Lower lobe of right lung (tissue), 2 donors: ENCODE results near the gene ZBED4. TPM values are rescaled to one million over a fixed set of nuclear protein-coding genes. Genes with fewer than 3 reads are reported as not detected.
A peak's percentile ranks its signal among the peaks of the same experiment; 100 is the strongest.

Source experiments
- ATAC-seq, 2 donors: fragments of 200-7000 bp; cut with Tn5 transposase; one replicate each; pipeline ENCODE4 v1.9.1; 2020 to 2022; ENCODE audit warnings: mild to moderate bottlenecking in 2 of 2, moderate library complexity in 2 of 2
- DNase-seq: peaks from one replicate; pipeline ENCODE4 v3.0.0-alpha.2; 2020
- H3K27ac ChIP-seq: fragments of 200-600 bp; one replicate; pipeline ENCODE4 v1.8.0; 2022
- H3K27me3 ChIP-seq: fragments of 200-600 bp; one replicate; pipeline ENCODE4 v1.8.0; 2022; ENCODE audit warnings: low read depth
- H3K36me3 ChIP-seq: fragments of 200-600 bp; one replicate; pipeline ENCODE4 v1.8.0; 2022; ENCODE audit warnings: mild to moderate bottlenecking
- H3K4me1 ChIP-seq: fragments of 200-600 bp; one replicate; pipeline ENCODE4 v1.8.0; 2022
- H3K4me3 ChIP-seq: fragments of 200-600 bp; one replicate; pipeline ENCODE4 v1.8.0; 2022; ENCODE audit warnings: mild to moderate bottlenecking
- H3K9me3 ChIP-seq: fragments of 200-600 bp; one replicate; pipeline ENCODE4 v1.8.0; 2022
- intact Hi-C: fragments of 100-400 bp; cut with DNase I; formaldehyde crosslinking; loops from one replicate; pipeline ENCODE4 v1.11.0; 2022
- total RNA-seq: library from RNA; stranded (reverse); fragmentation: NEBNext Ultra II Directional; extraction: Animal tissue kit (Norgen Biotek cat#: 25700); gene quantifications from one replicate; pipeline ENCODE4 v1.2.1, GENCODE V29; 2021
- TF ChIP-seq, protein P1 (sequence below): fragments of 200-600 bp; IDR thresholded peaks from one replicate; pipeline ENCODE4 v1.8.0; 2022; ENCODE audit warnings: antibody characterized with exemption, mild to moderate bottlenecking
- donor health status: DM: no; HTN: yes; CAD: no; lungs with severe emphysema.

Gene ZBED4
- total RNA-seq, 1 donor from 2014 or later: 12.7 TPM

DNA sequence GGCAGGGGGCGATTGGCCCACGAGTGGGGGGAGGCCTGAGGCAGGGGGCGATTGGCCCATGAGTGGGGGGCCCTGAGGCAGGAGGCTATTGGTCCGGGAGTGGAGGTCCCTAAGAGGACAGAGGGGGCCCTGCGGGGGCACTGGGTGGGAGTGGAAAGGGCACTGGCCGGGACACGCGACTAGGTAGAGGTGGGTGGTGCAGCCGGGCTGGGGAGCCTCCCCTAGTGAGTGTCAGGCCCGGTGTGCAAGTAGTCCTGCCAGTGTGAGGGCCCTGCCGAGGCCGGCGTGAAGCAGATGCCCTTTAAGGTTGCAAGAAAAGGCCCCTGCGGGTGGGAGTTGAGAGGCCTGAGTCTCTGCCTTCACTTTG, 25.1 kb upstream of the ZBED4 start:
- TF ChIP-seq, protein P1, sequence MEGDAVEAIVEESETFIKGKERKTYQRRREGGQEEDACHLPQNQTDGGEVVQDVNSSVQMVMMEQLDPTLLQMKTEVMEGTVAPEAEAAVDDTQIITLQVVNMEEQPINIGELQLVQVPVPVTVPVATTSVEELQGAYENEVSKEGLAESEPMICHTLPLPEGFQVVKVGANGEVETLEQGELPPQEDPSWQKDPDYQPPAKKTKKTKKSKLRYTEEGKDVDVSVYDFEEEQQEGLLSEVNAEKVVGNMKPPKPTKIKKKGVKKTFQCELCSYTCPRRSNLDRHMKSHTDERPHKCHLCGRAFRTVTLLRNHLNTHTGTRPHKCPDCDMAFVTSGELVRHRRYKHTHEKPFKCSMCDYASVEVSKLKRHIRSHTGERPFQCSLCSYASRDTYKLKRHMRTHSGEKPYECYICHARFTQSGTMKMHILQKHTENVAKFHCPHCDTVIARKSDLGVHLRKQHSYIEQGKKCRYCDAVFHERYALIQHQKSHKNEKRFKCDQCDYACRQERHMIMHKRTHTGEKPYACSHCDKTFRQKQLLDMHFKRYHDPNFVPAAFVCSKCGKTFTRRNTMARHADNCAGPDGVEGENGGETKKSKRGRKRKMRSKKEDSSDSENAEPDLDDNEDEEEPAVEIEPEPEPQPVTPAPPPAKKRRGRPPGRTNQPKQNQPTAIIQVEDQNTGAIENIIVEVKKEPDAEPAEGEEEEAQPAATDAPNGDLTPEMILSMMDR: no peak
- no peak overlapping the region for H3K4me3 ChIP-seq
- DNase-seq (no peak), ATAC-seq (no peak)
- no peaks in the 10 kb centered on the region for H3K27me3 ChIP-seq
- H3K36me3 ChIP-seq: peaks cover 12% of the 10 kb centered on the region
- no peaks in the 10 kb centered on the region for H3K9me3 ChIP-seq
- H3K4me1 ChIP-seq: peaks cover 19% of the 10 kb centered on the region
- intact Hi-C loops: no loop called here
- no peak overlapping the region for H3K27ac ChIP-seq

DNA sequence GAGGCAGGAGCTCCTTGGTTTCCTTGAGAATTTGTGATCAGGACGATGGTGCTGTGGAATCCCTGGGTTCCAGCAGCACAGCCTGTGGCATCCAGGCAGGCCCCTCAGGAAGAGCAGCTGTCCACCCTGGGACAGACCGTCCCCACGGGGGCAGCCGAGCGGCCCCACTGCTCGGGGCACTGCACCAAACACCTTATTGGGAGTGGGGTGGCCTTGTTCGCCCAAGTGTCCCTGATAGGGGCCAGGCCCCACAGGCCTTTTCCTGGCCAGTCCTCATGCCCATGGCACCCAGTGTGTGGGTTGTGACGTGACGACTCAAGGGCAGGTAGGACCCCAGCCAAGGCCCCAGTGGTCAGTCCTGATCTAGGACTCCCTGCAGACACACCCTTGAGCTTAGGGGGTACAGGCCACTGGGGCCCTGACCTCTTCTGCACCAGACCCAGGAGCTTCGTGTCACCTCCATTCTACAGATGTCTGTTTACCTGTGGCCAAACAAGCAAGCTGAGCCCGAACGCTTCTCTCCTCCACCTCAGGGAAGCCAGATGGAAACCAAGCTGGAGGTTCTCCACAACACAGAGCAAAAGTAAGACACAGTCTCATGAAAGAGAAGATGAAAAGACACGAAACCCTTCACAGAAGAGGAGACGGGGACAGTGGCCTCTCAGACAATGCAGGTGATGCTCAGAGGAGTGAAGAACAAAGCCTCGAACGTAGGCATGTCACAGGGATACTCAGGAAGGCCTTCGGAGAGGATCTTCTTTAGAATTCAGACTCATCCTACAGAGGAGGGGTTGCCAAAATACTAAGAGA, 24.4 kb upstream of the ZBED4 start:
- intact Hi-C loops: no loop called here
- H3K27ac ChIP-seq: no peak overlapping the region
- H3K4me3 ChIP-seq: no peak overlapping the region
- peak; percentile 38 for DNase-seq
- peaks cover 7% of the 10 kb centered on the region for H3K36me3 ChIP-seq
- H3K27me3 ChIP-seq: no peaks in the 10 kb centered on the region
- ATAC-seq: no peak
- peaks cover 19% of the 10 kb centered on the region for H3K4me1 ChIP-seq
- TF ChIP-seq, protein P1: no peak
- no peaks in the 10 kb centered on the region for H3K9me3 ChIP-seq

DNA sequence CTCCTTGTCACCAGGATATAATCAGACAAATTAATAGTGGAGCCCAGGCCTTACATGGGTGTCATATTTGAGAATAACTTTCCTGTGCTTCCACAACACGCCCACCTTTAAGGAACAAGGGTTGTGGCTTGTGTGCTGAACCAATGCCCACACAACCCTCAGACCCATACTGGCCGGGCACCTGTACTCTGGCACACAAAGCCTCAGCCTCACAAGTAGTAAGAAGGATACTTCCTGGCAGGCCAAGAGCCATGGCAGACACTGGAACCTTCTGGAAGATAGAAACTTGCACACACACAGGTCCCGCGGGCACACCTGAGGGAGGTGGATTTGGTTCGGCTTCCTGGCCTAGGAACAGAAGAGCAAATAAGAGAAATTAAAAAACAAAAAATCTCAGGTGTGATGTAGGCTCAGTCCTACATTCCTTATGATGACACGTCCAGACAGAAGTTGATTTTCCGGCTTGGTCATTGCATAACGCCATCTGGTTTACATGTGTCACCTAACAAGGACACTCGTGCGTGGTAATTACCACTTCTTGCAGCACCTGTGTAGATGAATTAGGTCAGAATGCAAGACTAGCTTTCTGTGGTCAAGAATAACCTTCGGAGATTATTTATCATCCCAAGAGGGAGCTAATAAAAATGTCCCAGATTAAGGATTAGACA, 20.2 kb upstream of the ZBED4 start:
- TF ChIP-seq, protein P1: no peak
- ATAC-seq (peak; percentile 86 to 93), DNase-seq (peak; percentile 50)
- Histone ChIP-seq H3K27ac (peak overlapping the region; percentile 69), H3K4me3 (no peak overlapping the region), H3K4me1 (no peaks in the 10 kb centered on the region), H3K27me3 (no peaks in the 10 kb centered on the region), H3K9me3 (no peaks in the 10 kb centered on the region), H3K36me3 (no peaks in the 10 kb centered on the region)
- intact Hi-C loops: no loop called here

DNA sequence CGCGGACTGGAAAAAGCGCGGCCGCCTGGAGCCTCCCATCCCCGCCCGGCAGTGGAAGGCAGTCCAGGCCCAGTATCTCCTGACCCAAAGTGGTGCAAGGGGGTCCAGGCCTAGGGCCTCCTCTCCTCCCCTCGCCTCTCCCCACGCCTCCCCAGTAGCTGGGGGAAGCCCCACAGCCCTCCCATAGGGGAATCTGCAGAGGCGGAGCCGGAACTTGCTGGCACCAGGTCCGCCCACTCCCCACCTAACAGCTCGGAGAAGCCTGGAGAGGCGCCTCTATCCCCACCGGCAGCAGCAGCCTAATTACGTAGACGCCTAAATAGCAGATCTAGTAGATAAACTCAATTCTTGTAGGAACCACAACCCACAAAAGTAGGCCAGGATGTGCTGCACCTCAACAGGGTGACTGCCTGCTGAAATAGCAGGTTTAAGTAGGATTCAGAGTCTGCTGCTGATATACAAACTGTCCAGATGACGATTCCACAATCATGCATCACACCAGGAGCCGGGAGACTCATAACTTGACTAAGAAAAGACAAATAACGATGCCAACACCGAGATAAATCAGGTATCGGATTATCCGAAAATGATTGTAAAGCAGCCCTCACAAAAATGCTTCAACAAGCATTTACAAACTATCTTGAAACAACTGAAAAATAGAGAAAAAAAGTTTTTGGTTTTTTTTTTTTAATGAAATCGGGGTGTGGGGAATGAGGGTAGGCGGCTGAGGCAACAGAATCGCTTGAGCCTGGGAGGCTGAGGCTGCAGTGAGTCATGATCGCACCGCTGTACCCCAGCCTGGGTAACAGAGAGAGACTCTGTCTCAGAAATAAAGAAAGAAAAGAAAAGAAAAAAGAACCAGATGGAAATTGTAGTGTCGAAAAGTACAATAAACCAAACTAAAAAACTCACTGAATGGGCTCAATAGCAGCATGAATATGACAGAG, 14.6 kb upstream of the ZBED4 start:
- DNase-seq (peak; percentile 45), ATAC-seq (peak; percentile 71 to 75)
- intact Hi-C loops: no loop called here
- H3K27ac ChIP-seq: peak overlapping the region; percentile 31
- H3K27me3 ChIP-seq: no peaks in the 10 kb centered on the region
- peak overlapping the region; percentile 11 for H3K4me3 ChIP-seq
- TF ChIP-seq, protein P1: no peak
- H3K9me3 ChIP-seq: no peaks in the 10 kb centered on the region
- no peaks in the 10 kb centered on the region for H3K4me1 ChIP-seq
- H3K36me3 ChIP-seq: no peaks in the 10 kb centered on the region

DNA sequence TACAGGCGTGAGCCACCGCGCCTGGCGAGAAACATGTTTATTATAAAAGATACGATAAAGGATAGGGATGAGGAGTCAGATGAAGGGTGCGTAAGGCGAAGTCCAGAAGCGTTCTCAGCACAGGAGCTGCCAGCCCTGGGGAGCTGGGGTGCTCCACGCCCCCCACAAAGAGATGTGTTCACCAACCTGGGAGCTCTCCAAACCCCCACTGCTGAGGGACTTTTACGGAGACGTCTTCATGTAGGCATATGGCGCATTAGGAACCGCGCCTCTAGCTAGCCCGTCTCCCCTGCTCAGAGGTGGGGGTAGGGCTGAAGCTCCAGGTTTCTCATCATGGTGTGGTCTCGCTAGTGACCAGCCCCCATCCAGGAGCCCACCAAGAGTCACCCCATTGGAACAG, 8.4 kb upstream of the ZBED4 start:
- H3K9me3 ChIP-seq: no peaks in the 10 kb centered on the region
- DNase-seq: no peak
- H3K36me3 ChIP-seq: no peaks in the 10 kb centered on the region
- TF ChIP-seq, protein P1: no peak
- no peak for ATAC-seq
- H3K27me3 ChIP-seq: peaks cover 29% of the 10 kb centered on the region
- intact Hi-C loops: no loop called here
- peaks cover 21% of the 10 kb centered on the region for H3K4me1 ChIP-seq
- no peak overlapping the region for H3K27ac ChIP-seq
- no peak overlapping the region for H3K4me3 ChIP-seq
